OCI-LY3 (cell line): ENCODE results near the gene SHLD3.

Experiments used
- EZH2phosphoT487 ChIP-seq: fragments of 200-600 bp; shearing (Covaris generic); IDR thresholded peaks from 2 replicates; pipeline ENCODE4 v1.6.1; 2018; ENCODE audit warnings: antibody characterized with exemption, mixed run types, low read depth
- TF ChIP-seq, protein P1 (sequence below): fragments of 200-600, 300-600 bp; sonication (generic); IDR thresholded peaks from 2 replicates; pipeline ENCODE4 v1.5.1; 2014; ENCODE audit warnings: antibody characterized with exemption, low read length, low read depth

DNA sequence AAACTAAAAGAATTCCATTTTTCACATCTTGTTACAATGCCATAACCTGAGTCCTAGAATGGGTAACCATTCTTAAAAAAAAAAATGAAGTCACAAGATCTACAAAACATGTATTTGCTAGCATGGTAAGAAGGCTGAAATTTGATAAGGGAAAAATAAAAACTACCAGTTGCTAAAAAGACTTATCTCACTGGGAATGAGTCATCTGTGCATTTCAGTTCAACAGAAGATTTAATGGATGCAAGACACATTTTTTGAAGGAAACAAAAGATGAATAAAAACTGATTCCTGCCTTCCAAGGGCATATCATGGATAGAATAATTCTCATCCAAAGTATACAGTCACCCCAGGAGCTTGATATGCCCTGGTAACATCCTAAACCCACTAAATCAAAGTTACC is 49.9 kb downstream of the SHLD3 start:
- TF ChIP-seq, protein P1, sequence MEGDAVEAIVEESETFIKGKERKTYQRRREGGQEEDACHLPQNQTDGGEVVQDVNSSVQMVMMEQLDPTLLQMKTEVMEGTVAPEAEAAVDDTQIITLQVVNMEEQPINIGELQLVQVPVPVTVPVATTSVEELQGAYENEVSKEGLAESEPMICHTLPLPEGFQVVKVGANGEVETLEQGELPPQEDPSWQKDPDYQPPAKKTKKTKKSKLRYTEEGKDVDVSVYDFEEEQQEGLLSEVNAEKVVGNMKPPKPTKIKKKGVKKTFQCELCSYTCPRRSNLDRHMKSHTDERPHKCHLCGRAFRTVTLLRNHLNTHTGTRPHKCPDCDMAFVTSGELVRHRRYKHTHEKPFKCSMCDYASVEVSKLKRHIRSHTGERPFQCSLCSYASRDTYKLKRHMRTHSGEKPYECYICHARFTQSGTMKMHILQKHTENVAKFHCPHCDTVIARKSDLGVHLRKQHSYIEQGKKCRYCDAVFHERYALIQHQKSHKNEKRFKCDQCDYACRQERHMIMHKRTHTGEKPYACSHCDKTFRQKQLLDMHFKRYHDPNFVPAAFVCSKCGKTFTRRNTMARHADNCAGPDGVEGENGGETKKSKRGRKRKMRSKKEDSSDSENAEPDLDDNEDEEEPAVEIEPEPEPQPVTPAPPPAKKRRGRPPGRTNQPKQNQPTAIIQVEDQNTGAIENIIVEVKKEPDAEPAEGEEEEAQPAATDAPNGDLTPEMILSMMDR: no peak
- no peak for TF ChIP-seq EZH2phosphoT487
